ENCODE measurements around the gene FBXL15. TPM values are rescaled to one million over a fixed set of nuclear protein-coding genes. Genes with fewer than 3 reads are reported as not detected.

FBXL15 gene
- total and polyA plus RNA-seq, 2 of the 13 experiments (the other 11 are each of a cell fraction or from before 2014, with no cell fraction given), result 4.3 to 8.3 TPM

DNA sequence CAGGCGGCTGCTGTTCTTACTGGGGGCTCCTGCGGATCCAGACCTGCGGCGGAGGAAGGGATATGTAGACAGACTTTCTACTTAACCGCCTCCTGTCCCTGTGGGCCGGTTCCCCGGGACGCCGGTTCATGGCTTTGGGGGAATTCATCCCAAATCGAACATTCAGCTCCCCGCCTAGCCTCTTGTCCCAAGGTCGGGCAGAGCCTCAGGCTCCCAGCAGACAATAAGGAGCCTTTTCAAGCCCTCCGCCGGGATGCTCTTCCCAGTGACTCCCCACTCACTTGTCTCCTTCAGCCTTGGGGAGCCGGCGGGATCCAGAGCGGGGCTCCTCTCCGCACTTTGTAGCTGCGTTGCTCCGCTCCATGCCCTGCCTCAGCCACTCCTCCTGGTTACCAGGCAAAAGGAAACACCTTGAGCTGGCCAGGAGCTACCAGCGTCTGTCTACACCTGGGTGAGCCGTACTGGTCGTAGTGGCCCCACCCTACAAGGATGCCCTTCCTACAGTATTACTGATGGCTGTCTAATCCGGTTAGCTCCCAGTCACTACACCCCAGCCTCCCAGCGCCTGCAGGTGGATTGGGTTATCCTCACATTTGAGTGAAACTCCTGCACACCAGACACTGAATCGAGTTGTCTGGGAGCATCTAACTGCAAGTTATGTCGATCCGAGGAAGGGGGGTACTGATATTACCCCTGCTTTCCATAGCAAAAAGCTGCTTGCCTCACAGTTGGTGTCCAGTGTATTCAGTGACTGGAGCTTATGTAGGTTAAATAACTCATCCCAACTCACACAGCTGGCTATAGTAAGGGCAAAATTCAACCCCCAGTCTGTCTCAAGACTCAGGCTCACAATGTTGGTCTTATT is 30.7 kb downstream of the FBXL15 start, which contains the start of gene C10orf95:
Gene C10orf95, minus strand, starts transcription at position 439 of the 865 bp plus-strand sequence. CDS start 450 bp downstream, outside the sequence.
- peak; percentile 23 for ATAC-seq
- TF ChIP-seq ZNF34 (CRISPR knock-in tag; IDR thresholded peaks at IDR 0.05; ENCODE audit: borderline replicate concordance) (no peak), ZBTB38 (CRISPR knock-in tag; IDR thresholded peaks at IDR 0.05) (peak; percentile 46; the same call in 1 of the 2 replicates), ZNF605 (CRISPR knock-in tag; IDR thresholded peaks at IDR 0.05) (0 out of 2 replicates have a peak, but pooled peaks have one; percentile 51), ZNF180 (CRISPR knock-in tag; IDR thresholded peaks at IDR 0.05; ENCODE audit: borderline replicate concordance, low read depth) (0 out of 2 replicates have a peak, but pooled peaks have one; percentile 33)
- TF ChIP-seq, protein P1, sequence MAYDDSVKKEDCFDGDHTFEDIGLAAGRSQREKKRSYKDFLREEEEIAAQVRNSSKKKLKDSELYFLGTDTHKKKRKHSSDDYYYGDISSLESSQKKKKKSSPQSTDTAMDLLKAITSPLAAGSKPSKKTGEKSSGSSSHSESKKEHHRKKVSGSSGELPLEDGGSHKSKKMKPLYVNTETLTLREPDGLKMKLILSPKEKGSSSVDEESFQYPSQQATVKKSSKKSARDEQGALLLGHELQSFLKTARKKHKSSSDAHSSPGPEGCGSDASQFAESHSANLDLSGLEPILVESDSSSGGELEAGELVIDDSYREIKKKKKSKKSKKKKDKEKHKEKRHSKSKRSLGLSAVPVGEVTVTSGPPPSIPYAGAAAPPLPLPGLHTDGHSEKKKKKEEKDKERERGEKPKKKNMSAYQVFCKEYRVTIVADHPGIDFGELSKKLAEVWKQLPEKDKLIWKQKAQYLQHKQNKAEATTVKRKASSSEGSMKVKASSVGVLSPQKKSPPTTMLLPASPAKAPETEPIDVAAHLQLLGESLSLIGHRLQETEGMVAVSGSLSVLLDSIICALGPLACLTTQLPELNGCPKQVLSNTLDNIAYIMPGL (CRISPR knock-in tag; IDR thresholded peaks at IDR 0.05; ENCODE audit: borderline replicate concordance in 1 of 2, low read depth in 1 of 2), result peak in 1 of 2 experiments; percentile 5; a peak in 1 of 4 replicates
- TF ChIP-seq, protein P2, sequence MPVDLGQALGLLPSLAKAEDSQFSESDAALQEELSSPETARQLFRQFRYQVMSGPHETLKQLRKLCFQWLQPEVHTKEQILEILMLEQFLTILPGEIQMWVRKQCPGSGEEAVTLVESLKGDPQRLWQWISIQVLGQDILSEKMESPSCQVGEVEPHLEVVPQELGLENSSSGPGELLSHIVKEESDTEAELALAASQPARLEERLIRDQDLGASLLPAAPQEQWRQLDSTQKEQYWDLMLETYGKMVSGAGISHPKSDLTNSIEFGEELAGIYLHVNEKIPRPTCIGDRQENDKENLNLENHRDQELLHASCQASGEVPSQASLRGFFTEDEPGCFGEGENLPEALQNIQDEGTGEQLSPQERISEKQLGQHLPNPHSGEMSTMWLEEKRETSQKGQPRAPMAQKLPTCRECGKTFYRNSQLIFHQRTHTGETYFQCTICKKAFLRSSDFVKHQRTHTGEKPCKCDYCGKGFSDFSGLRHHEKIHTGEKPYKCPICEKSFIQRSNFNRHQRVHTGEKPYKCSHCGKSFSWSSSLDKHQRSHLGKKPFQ (CRISPR knock-in tag; IDR thresholded peaks at IDR 0.05; ENCODE audit: insufficient replicate concordance), result peak; percentile 43
- Histone ChIP-seq H3K9ac (ENCODE audit: insufficient read depth, low read depth, low read length) (peak within 1 kb of the TSS; percentile 88), H3K27ac (ENCODE audit: extremely low read length, insufficient read depth, low read length) (peak within 1 kb of the TSS; percentile 82), H3K36me3 (replicated peaks in 1 of 2; ENCODE audit: control insufficient read depth in 1 of 2, insufficient read depth in 2 of 2, low read length in 2 of 2) (peaks cover 2 to 4% of the 10 kb centered on the region in 2 experiments; a peak in 3 of 5 replicates), H3K27me3 (ENCODE audit: control insufficient read depth in 1 of 2, insufficient read depth in 2 of 2, low read length in 2 of 2) (no peaks in the 10 kb centered on the region; a peak in 1 of 5 replicates), H3K9me3 (ENCODE audit: low read length) (no peaks in the 10 kb centered on the region), H4K20me1 (ENCODE audit: insufficient read depth, low read length) (no peaks in the 10 kb centered on the region), H3K4me3 (replicated peaks in 1 of 3; ENCODE audit: insufficient read depth in 1 of 3, low read depth in 2 of 3, low read length in 3 of 3) (peak within 1 kb of the TSS; percentile 64 to 96 (median 72)), H3K4me2 (ENCODE audit: low read depth, low read length) (peak within 1 kb of the TSS; percentile 96), H3K4me1 (ENCODE audit: insufficient read depth, low read length) (peaks cover 28% of the 10 kb centered on the region), H2AFZ (ENCODE audit: low read length) (no peak within 1 kb of the TSS), H3K79me2 (ENCODE audit: insufficient read depth, low read length) (peaks cover 7% of the 10 kb centered on the region)
- no peak for FAIRE-seq
- in situ Hi-C loops (cut with HindIII; ENCODE audit: extremely low pct_ligation_motif_present, low pct_unique_long_range_greater_than_20kb), result no loop called here
- BruUV-seq (replicated peaks), result no TSS peak
- ChIA-PET POLR2A (interaction anchor here (0.9 to 6.2 kb wide), 14 partner anchors 7 to 210 kb away, joined by 3 to 112 read pairs (median 6); partner anchors contain the start of genes ACTR1A, CUEDC2 and FBXL15), CTCF (ENCODE audit: low intra/inter-chr PET ratio, low total read pairs) (no interaction called here)
- no peak for DNase-seq (ENCODE audit: low spot score)
- WGBS (ENCODE audit: low lambda C conversion rate), result 31% methylated on average over 16 of the region's 28 CpGs
- intact Hi-C loops (cut with micrococcal nuclease; ENCODE audit: unreplicated experiment), result no loop called here

Measured in HepG2 (cell line).